Measurements from ENCODE around the gene MYOT. TPM values are rescaled to one million over a fixed set of nuclear protein-coding genes. Genes with fewer than 3 reads are reported as not detected.
A peak's percentile ranks its signal among the peaks of the same experiment; 100 is the strongest.

The MYOT gene
- total and polyA plus RNA-seq, 2 donors (not counting 1 experiment from before 2014, with no cell fraction given) = not detected

GRCh38 chr5:137856201-137856600, 11.5 kb upstream of the MYOT start:
- no peaks in the 10 kb centered on the region for H4K20me1 ChIP-seq (ENCODE audit: control insufficient read depth, insufficient read depth, low read length, poor library complexity, severe bottlenecking)
- no peaks in the 10 kb centered on the region for H3K36me3 ChIP-seq (replicated peaks in 1 of 2; ENCODE audit: control extremely low read depth in 1 of 2, control insufficient read depth in 1 of 2, extremely low read depth in 1 of 2, insufficient read depth in 2 of 2, low read length in 1 of 2)
- Mint-ChIP-seq H3K27me3 (no peaks in the 10 kb centered on the region), H3K4me3 (no peak overlapping the region), H3K4me1 (peaks cover 21% of the 10 kb centered on the region), H3K27ac (no peak overlapping the region), H3K9me3 (ENCODE audit: insufficient read depth) (peaks cover 4% of the 10 kb centered on the region)
- POLR2A ChIA-PET = no interaction called here
- WGBS (ENCODE audit: insufficient coverage) = no CpG with 5 or more reads among the region's 3 CpGs
- no peak overlapping the region for H3K27ac ChIP-seq (ENCODE audit: low read length in 2 of 2)
- intact Hi-C loops (cut with micrococcal nuclease) = no loop called here
- no peaks in the 10 kb centered on the region for H3K9me3 ChIP-seq (ENCODE audit: control extremely low read depth in 1 of 3, control insufficient read depth in 2 of 3, insufficient read depth in 1 of 3, low read length in 2 of 3)
- H3K4me3 ChIP-seq (ENCODE audit: control extremely low read depth in 1 of 5, extremely low read depth in 1 of 5, insufficient read depth in 1 of 5, low read depth in 2 of 5, low read length in 4 of 5) = no peak overlapping the region
- no peak overlapping the region for H3K4me2 ChIP-seq (replicated peaks; ENCODE audit: low read depth, low read length, poor library complexity, severe bottlenecking)
- CTCF ChIA-PET = no interaction called here
- DNase-seq (no peak), ATAC-seq (ENCODE audit: low read depth) (no peak)
- H2AFZ ChIP-seq (ENCODE audit: insufficient read depth, low read depth, low read length, poor library complexity, severe bottlenecking) = no peak overlapping the region
- peaks cover 17 to 18% of the 10 kb centered on the region in 2 donors for H3K4me1 ChIP-seq (ENCODE audit: control insufficient read depth in 2 of 2, insufficient read depth in 2 of 2, low read length in 2 of 2)
- H3K79me2 ChIP-seq (ENCODE audit: control insufficient read depth, insufficient read depth, low read length) = no peaks in the 10 kb centered on the region
- no peaks in the 10 kb centered on the region for H3K27me3 ChIP-seq (replicated peaks in 1 of 4; ENCODE audit: control extremely low read depth in 1 of 4, control insufficient read depth in 3 of 4, insufficient read depth in 4 of 4, low read length in 3 of 4)
- no peak for TF ChIP-seq EZH2 (IDR thresholded peaks at IDR 0.05; ENCODE audit: borderline replicate concordance, insufficient read depth, low read depth, low read length, poor library complexity, severe bottlenecking)
- no peak overlapping the region for H3K9ac ChIP-seq (ENCODE audit: low read length)

GRCh38 chr5:137856916-137857862, 10.5 kb upstream of the MYOT start:
- H2AFZ ChIP-seq (ENCODE audit: insufficient read depth, low read depth, low read length, poor library complexity, severe bottlenecking) = peak overlapping the region; percentile 1
- H3K9me3 ChIP-seq (ENCODE audit: control extremely low read depth in 1 of 3, control insufficient read depth in 2 of 3, insufficient read depth in 1 of 3, low read length in 2 of 3) = no peaks in the 10 kb centered on the region
- Mint-ChIP-seq H3K9me3 (ENCODE audit: insufficient read depth) (peaks cover 4% of the 10 kb centered on the region), H3K4me1 (peaks cover 24% of the 10 kb centered on the region), H3K4me3 (no peak overlapping the region), H3K27me3 (no peaks in the 10 kb centered on the region), H3K27ac (no peak overlapping the region)
- no peaks in the 10 kb centered on the region for H4K20me1 ChIP-seq (ENCODE audit: control insufficient read depth, insufficient read depth, low read length, poor library complexity, severe bottlenecking)
- POLR2A ChIA-PET = no interaction called here
- no peak for TF ChIP-seq EZH2 (IDR thresholded peaks at IDR 0.05; ENCODE audit: borderline replicate concordance, insufficient read depth, low read depth, low read length, poor library complexity, severe bottlenecking)
- TF ChIP-seq, protein P1, sequence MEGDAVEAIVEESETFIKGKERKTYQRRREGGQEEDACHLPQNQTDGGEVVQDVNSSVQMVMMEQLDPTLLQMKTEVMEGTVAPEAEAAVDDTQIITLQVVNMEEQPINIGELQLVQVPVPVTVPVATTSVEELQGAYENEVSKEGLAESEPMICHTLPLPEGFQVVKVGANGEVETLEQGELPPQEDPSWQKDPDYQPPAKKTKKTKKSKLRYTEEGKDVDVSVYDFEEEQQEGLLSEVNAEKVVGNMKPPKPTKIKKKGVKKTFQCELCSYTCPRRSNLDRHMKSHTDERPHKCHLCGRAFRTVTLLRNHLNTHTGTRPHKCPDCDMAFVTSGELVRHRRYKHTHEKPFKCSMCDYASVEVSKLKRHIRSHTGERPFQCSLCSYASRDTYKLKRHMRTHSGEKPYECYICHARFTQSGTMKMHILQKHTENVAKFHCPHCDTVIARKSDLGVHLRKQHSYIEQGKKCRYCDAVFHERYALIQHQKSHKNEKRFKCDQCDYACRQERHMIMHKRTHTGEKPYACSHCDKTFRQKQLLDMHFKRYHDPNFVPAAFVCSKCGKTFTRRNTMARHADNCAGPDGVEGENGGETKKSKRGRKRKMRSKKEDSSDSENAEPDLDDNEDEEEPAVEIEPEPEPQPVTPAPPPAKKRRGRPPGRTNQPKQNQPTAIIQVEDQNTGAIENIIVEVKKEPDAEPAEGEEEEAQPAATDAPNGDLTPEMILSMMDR (IDR thresholded peaks at IDR 0.05) = no peak
- WGBS (ENCODE audit: insufficient coverage) = 92% methylated on average over 2 of the region's 5 CpGs
- DNase-seq (no peak), ATAC-seq (ENCODE audit: low read depth) (no peak)
- H3K4me3 ChIP-seq (ENCODE audit: control extremely low read depth in 1 of 5, extremely low read depth in 1 of 5, insufficient read depth in 1 of 5, low read depth in 2 of 5, low read length in 4 of 5) = no peak overlapping the region
- no peaks in the 10 kb centered on the region for H3K27me3 ChIP-seq (replicated peaks in 1 of 4; ENCODE audit: control extremely low read depth in 1 of 4, control insufficient read depth in 3 of 4, insufficient read depth in 4 of 4, low read length in 3 of 4)
- intact Hi-C loops (cut with micrococcal nuclease) = no loop called here
- H3K4me1 ChIP-seq (ENCODE audit: control insufficient read depth in 2 of 2, insufficient read depth in 2 of 2, low read length in 2 of 2) = peaks cover 18 to 20% of the 10 kb centered on the region in 2 donors
- no peak overlapping the region for H3K27ac ChIP-seq (ENCODE audit: low read length in 2 of 2)
- no peaks in the 10 kb centered on the region for H3K36me3 ChIP-seq (replicated peaks in 1 of 2; ENCODE audit: control extremely low read depth in 1 of 2, control insufficient read depth in 1 of 2, extremely low read depth in 1 of 2, insufficient read depth in 2 of 2, low read length in 1 of 2)
- CTCF ChIA-PET = interaction anchor here (1.0 kb wide), 1 partner anchor 79 kb away, joined by 3 read pairs; no protein-coding TSS in a partner anchor
- H3K9ac ChIP-seq (ENCODE audit: low read length) = no peak overlapping the region
- no peaks in the 10 kb centered on the region for H3K79me2 ChIP-seq (ENCODE audit: control insufficient read depth, insufficient read depth, low read length)
- H3K4me2 ChIP-seq (replicated peaks; ENCODE audit: low read depth, low read length, poor library complexity, severe bottlenecking) = peak overlapping the region; percentile 54

All from B cell (primary cell).